ENCODE data around the gene TMEM163.

TMEM163 gene

GRCh38 chr2:134564549-134564948 is 154.3 kb downstream of the TMEM163 start:
- no peak overlapping the region for H3K4me2 ChIP-seq (ENCODE audit: low read length)
- TF ChIP-seq CTCF (IDR thresholded peaks at IDR 0.05; ENCODE audit: low read depth, low read length, poor library complexity, severe bottlenecking): no peak
- no peak for TF ChIP-seq EZH2phosphoT487 (IDR thresholded peaks at IDR 0.05; ENCODE audit: borderline replicate concordance, low read length)
- H3K4me3 ChIP-seq (ENCODE audit: low read length): no peak overlapping the region

GRCh38 chr2:134558208-134558830 is 160.5 kb downstream of the TMEM163 start:
- Histone ChIP-seq H3K4me2 (ENCODE audit: low read length) (no peak overlapping the region), H3K9me2 (replicated peaks; ENCODE audit: control insufficient read depth, low read length) (no peaks in the 10 kb centered on the region), H3F3A (ENCODE audit: control insufficient read depth, insufficient read depth) (no peaks in the 10 kb centered on the region), H3K27me3 (ENCODE audit: control insufficient read depth, low read length) (no peaks in the 10 kb centered on the region), H3K4me3 (ENCODE audit: low read length) (no peak overlapping the region), H3K79me2 (ENCODE audit: control insufficient read depth, low read length) (no peaks in the 10 kb centered on the region), H3K9me3 (ENCODE audit: control insufficient read depth, insufficient read depth, low read length) (no peaks in the 10 kb centered on the region), H3K27ac (ENCODE audit: low read depth, low read length) (no peak overlapping the region), H3K4me1 (ENCODE audit: control insufficient read depth, low read length) (no peaks in the 10 kb centered on the region), H3K36me3 (ENCODE audit: control insufficient read depth, low read length) (no peaks in the 10 kb centered on the region), H4K20me1 (ENCODE audit: control insufficient read depth, insufficient read depth, low read depth, low read length) (no peaks in the 10 kb centered on the region)
- TF ChIP-seq EZH2phosphoT487 (IDR thresholded peaks at IDR 0.05; ENCODE audit: borderline replicate concordance, low read length) (no peak), CTCF (IDR thresholded peaks at IDR 0.05; ENCODE audit: low read depth, low read length, poor library complexity, severe bottlenecking) (no peak)

More at GRCh38 chr2:134564549-134564948, 154.3 kb downstream of the TMEM163 start:
- Histone ChIP-seq H3K9me3 (ENCODE audit: control insufficient read depth, insufficient read depth, low read length) (no peaks in the 10 kb centered on the region), H3K27me3 (ENCODE audit: control insufficient read depth, low read length) (no peaks in the 10 kb centered on the region), H3K9me2 (replicated peaks; ENCODE audit: control insufficient read depth, low read length) (no peaks in the 10 kb centered on the region), H4K20me1 (ENCODE audit: control insufficient read depth, insufficient read depth, low read depth, low read length) (no peaks in the 10 kb centered on the region), H3K4me1 (ENCODE audit: control insufficient read depth, low read length) (no peaks in the 10 kb centered on the region), H3K27ac (ENCODE audit: low read depth, low read length) (no peak overlapping the region), H3K36me3 (ENCODE audit: control insufficient read depth, low read length) (no peaks in the 10 kb centered on the region), H3F3A (ENCODE audit: control insufficient read depth, insufficient read depth) (no peaks in the 10 kb centered on the region), H3K79me2 (ENCODE audit: control insufficient read depth, low read length) (no peaks in the 10 kb centered on the region)

- Histone ChIP-seq H3K4me3 (ENCODE audit: low read length) (no peak overlapping the region), H3K4me2 (ENCODE audit: low read length) (no peak overlapping the region), H3K79me2 (ENCODE audit: control insufficient read depth, low read length) (no peaks in the 10 kb centered on the region), H3K9me3 (ENCODE audit: control insufficient read depth, insufficient read depth, low read length) (no peaks in the 10 kb centered on the region), H3K9me2 (replicated peaks; ENCODE audit: control insufficient read depth, low read length) (no peaks in the 10 kb centered on the region), H3K27me3 (ENCODE audit: control insufficient read depth, low read length) (no peaks in the 10 kb centered on the region), H3F3A (ENCODE audit: control insufficient read depth, insufficient read depth) (no peaks in the 10 kb centered on the region), H3K4me1 (ENCODE audit: control insufficient read depth, low read length) (no peaks in the 10 kb centered on the region), H3K27ac (ENCODE audit: low read depth, low read length) (no peak overlapping the region), H4K20me1 (ENCODE audit: control insufficient read depth, insufficient read depth, low read depth, low read length) (no peaks in the 10 kb centered on the region), H3K36me3 (ENCODE audit: control insufficient read depth, low read length) (no peaks in the 10 kb centered on the region)
- no peak for TF ChIP-seq CTCF (IDR thresholded peaks at IDR 0.05; ENCODE audit: low read depth, low read length, poor library complexity, severe bottlenecking)
- no peak for TF ChIP-seq EZH2phosphoT487 (IDR thresholded peaks at IDR 0.05; ENCODE audit: borderline replicate concordance, low read length)
Observed at GRCh38 chr2:134555411-134555810, 163.4 kb downstream of the TMEM163 start.

Data from DOHH2 (cell line).